Skeletal muscle satellite cell (primary cell): ENCODE measurements around the gene RFT1. TPM values are rescaled to one million over a fixed set of nuclear protein-coding genes. Genes with fewer than 3 reads are reported as not detected.
A peak's percentile ranks its signal among the peaks of the same experiment; 100 is the strongest.

Experiments used
- H3K27me3 ChIP-seq: 2 replicates; pipeline ENCODE4 v1.7.0; 2013; ENCODE audit warnings: low read length; ENCODE audit not compliant: control insufficient read depth, insufficient read depth
- H3K36me3 ChIP-seq: 2 replicates; pipeline ENCODE4 v1.7.0; 2013; ENCODE audit warnings: mild to moderate bottlenecking, control low read depth, low read length; ENCODE audit not compliant: insufficient read depth
- H3K4me1 ChIP-seq: 2 replicates; pipeline ENCODE4 v1.7.0; 2013; ENCODE audit warnings: low read length; ENCODE audit not compliant: control insufficient read depth, insufficient read depth
- H3K4me2 ChIP-seq: 2 replicates; pipeline ENCODE4 v1.7.0; 2013; ENCODE audit warnings: mild to moderate bottlenecking, low read length
- H3K4me3 ChIP-seq: 2 replicates; pipeline ENCODE4 v1.7.0; 2013; ENCODE audit warnings: low read length
- H3K9ac ChIP-seq: 2 replicates; pipeline ENCODE4 v1.7.0; 2013; ENCODE audit warnings: mild to moderate bottlenecking, low read depth, low read length, moderate library complexity
- H3K9me3 ChIP-seq: replicated peaks from 2 replicates; pipeline ENCODE4 v1.7.0; 2013; ENCODE audit warnings: mild to moderate bottlenecking, control low read depth, low read length
- total RNA-seq: library from RNA; depleted of rRNA; stranded (reverse); fragments of >200 nt; gene quantifications from 2 replicates; pipeline ENCODE4 v1.2.3, GENCODE V29; 2012; rRNA removed

RFT1 gene, protein sequence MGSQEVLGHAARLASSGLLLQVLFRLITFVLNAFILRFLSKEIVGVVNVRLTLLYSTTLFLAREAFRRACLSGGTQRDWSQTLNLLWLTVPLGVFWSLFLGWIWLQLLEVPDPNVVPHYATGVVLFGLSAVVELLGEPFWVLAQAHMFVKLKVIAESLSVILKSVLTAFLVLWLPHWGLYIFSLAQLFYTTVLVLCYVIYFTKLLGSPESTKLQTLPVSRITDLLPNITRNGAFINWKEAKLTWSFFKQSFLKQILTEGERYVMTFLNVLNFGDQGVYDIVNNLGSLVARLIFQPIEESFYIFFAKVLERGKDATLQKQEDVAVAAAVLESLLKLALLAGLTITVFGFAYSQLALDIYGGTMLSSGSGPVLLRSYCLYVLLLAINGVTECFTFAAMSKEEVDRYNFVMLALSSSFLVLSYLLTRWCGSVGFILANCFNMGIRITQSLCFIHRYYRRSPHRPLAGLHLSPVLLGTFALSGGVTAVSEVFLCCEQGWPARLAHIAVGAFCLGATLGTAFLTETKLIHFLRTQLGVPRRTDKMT
- total RNA-seq = 17.5 and 19.2 TPM in 2 replicates

GRCh38 chr3:53130179-53131061 lies at the start of gene RFT1:
Gene RFT1 (minus strand): TSS chr3:53130435. CDS start chr3:53130400, 35 bp downstream.
- peak within 1 kb of the TSS; percentile 77 for H3K4me2 ChIP-seq
- H3K4me3 ChIP-seq = peak within 1 kb of the TSS; percentile 82
- no peaks in the 10 kb centered on the region for H3K27me3 ChIP-seq
- peaks cover 13% of the 10 kb centered on the region for H3K4me1 ChIP-seq
- no peaks in the 10 kb centered on the region for H3K9me3 ChIP-seq
- H3K9ac ChIP-seq = peak within 1 kb of the TSS; percentile 96
- H3K36me3 ChIP-seq = peaks cover 7% of the 10 kb centered on the region

DNA sequence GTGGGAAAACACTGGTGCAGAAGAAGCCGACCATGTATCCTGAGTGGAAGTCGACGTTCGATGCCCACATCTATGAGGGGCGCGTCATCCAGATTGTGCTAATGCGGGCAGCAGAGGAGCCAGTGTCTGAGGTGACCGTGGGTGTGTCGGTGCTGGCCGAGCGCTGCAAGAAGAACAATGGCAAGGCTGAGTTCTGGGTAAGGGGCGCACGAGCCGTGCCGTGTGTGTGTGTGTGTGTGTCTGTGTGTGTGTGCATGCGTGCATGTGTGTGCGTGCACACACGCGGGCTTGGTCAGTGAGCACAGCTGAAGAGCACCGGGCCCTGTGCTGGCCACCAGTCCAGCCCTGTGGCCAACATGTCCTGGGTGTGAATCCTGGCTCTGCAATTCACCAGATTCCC lies 49.3 kb upstream of the RFT1 start:
- Histone ChIP-seq H3K4me3 (no peak overlapping the region), H3K4me2 (no peak overlapping the region), H3K9ac (no peak overlapping the region), H3K27me3 (no peaks in the 10 kb centered on the region), H3K9me3 (no peaks in the 10 kb centered on the region), H3K36me3 (peaks cover 44% of the 10 kb centered on the region), H3K4me1 (peaks cover 17% of the 10 kb centered on the region)

DNA sequence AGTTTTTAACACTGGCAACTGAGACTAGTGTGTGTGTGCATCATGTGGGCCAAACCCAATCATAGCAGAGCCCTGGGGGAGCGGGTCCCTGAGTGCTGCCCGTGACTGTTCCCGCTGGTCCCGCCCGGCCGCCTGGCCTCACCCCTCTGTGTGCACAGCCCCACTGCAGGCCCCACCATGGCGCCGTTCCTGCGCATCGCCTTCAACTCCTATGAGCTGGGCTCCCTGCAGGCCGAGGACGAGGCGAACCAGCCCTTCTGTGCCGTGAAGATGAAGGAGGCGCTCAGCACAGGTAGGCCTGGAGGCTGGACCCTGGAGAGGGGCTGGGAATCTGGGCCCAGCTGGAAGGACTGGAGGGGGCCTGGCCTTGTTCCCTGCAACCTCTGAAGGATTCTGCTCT lies 48.0 kb upstream of the RFT1 start:
- Histone ChIP-seq H3K4me2 (no peak overlapping the region), H3K27me3 (no peaks in the 10 kb centered on the region), H3K4me3 (no peak overlapping the region), H3K4me1 (peaks cover 17% of the 10 kb centered on the region), H3K36me3 (peaks cover 53% of the 10 kb centered on the region), H3K9ac (no peak overlapping the region), H3K9me3 (no peaks in the 10 kb centered on the region)

DNA sequence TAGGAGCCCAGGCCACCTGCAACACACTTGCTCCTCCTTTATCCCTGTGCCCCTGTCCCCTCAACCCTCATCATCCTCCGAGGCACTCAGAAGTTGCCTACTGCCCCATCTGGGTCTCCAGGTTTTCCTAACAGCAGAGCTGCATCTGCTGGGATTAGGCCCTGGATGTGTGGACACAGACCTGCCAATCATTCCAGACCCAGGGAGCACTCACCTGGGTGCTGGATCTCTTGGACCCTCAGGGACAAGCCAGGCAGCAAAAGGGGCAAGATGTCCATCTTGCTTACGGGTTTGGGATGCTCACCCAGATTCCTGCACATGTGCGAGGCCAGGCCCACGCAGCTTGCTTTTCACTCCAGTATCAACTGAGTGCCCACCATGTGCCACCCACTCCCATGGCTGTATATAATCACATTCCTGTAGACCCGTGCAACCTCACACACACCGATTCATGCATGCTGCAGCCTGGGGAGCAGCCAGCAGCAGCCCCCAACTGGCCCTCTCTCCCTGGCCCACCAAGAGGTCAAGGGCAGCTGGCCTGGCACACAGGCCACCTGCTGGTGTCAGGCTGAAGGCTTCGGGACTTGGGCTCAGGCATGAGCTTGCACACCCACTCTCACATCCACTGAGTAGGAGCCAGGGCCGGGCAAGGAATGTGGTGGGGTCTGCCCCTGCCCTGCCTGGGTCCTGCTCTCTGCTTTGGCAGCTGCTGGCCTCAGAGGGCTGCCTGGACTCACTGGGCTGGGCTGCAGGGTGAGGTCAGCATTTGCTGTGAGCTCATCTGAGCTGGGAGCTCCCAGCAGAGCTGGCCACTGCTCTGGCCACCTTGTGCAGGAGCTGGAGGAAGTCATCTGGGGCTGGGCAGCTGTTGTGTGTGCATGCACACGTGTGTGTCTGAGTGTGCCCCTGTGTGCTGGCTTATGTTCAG lies 45.6 kb upstream of the RFT1 start:
- H3K4me2 ChIP-seq = no peak overlapping the region
- H3K9ac ChIP-seq = no peak overlapping the region
- H3K4me3 ChIP-seq = no peak overlapping the region
- H3K9me3 ChIP-seq = no peaks in the 10 kb centered on the region
- H3K36me3 ChIP-seq = peaks cover 38% of the 10 kb centered on the region
- peaks cover 17% of the 10 kb centered on the region for H3K4me1 ChIP-seq
- H3K27me3 ChIP-seq = no peaks in the 10 kb centered on the region

DNA sequence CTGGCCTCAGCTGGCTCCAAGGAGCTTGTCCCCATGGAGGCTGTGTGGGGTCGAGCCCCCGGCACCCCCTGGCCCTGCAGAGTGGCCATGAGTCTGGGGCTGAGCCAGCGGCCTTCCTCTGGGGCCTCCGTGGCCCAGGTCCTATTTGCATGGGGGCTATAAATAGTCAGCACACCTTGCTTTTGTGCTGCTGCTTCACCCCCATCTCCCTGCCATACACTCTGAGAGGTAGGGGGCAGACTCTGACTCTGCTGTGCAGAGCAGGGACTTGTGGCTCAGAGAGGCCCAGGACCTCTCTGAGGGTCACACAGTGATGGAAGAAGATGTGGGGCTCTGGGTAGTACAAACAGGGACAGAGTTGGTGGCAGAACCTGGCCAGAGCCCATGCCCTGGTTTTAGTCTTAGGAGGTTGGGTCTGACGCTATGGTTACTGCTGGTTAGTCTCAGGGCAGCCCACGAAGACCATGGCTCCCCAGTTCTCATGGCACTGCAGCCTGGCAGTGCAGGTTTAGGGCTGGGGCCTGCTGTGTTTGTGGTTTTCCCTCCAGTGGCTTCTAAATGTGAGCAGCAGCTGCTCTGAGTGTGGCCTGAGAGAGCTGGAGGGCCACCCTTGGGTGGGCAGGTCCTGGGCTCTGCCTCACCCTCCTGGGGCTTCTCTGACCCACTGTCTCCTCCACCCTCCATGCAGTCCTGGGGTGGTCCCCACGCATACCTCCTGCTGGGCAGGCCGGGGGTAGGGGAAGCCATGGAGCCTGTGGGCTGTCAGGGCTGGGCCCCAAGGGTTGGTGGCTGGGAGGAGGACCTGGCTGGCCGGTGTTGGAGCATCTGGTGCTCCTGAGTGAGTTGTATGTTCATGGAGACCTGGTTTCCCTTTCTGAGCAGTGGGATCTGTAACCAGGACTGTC lies 44.4 kb upstream of the RFT1 start:
- no peak overlapping the region for H3K9ac ChIP-seq
- no peak overlapping the region for H3K4me2 ChIP-seq
- H3K36me3 ChIP-seq = peaks cover 26% of the 10 kb centered on the region
- no peaks in the 10 kb centered on the region for H3K27me3 ChIP-seq
- peaks cover 17% of the 10 kb centered on the region for H3K4me1 ChIP-seq
- no peak overlapping the region for H3K4me3 ChIP-seq
- no peaks in the 10 kb centered on the region for H3K9me3 ChIP-seq

DNA sequence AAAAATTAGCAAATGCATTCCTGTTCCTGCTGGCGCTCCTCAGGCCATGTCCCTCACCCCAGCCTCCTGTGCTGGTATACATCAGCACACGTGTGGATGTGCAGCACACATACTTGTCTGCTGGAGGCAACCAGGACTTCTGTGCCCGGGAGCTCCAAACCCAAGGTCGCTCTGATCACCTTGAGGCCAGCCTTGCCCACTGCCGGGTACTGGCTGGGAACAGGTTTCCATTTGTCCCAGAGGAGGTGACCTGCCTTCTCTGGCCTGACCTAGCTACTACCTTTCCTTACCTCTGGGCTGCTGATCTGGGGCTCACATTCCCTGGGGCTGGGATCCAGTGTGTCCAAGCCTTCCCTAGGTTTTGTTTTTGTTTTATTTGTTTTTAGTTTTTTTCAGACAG lies 42.9 kb upstream of the RFT1 start:
- Histone ChIP-seq H3K27me3 (no peaks in the 10 kb centered on the region), H3K9me3 (no peaks in the 10 kb centered on the region), H3K9ac (no peak overlapping the region), H3K4me2 (no peak overlapping the region), H3K4me1 (peaks cover 17% of the 10 kb centered on the region), H3K36me3 (peaks cover 12% of the 10 kb centered on the region), H3K4me3 (no peak overlapping the region)

DNA sequence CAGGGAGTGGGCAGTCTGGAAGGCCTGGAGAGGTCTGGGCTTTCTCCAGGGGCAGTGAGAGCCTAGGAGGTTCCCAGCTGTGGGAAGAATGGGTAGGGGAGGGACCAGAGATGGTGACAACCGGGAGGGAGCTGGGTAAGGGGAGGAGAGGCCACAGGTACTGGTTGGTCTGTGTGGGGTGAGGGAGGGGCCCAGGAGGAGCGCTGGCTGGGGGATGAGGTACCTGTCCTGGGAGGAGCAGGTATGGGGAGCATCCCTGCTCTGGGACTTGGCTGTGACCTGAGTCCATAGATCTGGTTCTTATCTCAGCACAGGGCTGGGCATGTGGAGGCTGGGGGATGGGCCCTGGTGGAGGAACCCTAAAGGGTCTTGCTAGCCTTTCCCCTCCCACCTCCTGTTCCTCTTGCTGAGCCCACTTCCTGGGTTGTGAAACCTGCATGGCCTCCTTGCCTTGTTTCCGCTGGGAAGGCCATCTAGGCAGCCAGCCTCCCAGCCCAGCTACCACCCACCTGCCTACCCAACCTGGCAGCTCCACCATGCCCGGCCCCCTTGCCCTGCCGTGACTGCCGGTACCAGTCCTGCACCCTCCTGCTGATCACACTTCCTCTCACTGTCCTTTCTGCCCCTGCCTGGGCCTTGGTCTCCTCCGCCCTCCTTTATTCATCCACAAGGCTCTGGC lies 41.7 kb upstream of the RFT1 start:
- no peaks in the 10 kb centered on the region for H3K9me3 ChIP-seq
- peaks cover 12% of the 10 kb centered on the region for H3K36me3 ChIP-seq
- H3K4me3 ChIP-seq = no peak overlapping the region
- no peak overlapping the region for H3K9ac ChIP-seq
- no peak overlapping the region for H3K4me2 ChIP-seq
- H3K27me3 ChIP-seq = no peaks in the 10 kb centered on the region
- H3K4me1 ChIP-seq = peaks cover 25% of the 10 kb centered on the region

DNA sequence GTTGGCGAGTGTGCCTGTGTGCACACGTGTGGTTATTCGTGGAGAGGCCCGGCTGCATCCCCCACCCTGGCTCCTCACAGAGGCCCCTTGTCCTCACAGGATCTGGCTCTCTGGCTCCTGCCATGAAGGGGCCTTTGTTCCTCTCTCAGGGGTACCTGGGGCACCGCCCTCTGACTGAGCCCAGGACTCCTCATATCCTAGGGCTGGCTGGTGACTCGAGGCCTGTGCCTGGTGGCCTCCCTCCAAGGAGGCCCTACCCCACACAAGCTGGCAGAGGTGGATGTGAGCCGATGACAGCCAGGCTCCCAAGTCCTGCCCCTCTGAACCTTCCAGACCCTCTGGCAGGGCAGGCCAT lies 40.8 kb upstream of the RFT1 start:
- Histone ChIP-seq H3K4me1 (peaks cover 29% of the 10 kb centered on the region), H3K4me3 (no peak overlapping the region), H3K9ac (no peak overlapping the region), H3K4me2 (no peak overlapping the region), H3K36me3 (peaks cover 12% of the 10 kb centered on the region), H3K9me3 (no peaks in the 10 kb centered on the region), H3K27me3 (no peaks in the 10 kb centered on the region)

DNA sequence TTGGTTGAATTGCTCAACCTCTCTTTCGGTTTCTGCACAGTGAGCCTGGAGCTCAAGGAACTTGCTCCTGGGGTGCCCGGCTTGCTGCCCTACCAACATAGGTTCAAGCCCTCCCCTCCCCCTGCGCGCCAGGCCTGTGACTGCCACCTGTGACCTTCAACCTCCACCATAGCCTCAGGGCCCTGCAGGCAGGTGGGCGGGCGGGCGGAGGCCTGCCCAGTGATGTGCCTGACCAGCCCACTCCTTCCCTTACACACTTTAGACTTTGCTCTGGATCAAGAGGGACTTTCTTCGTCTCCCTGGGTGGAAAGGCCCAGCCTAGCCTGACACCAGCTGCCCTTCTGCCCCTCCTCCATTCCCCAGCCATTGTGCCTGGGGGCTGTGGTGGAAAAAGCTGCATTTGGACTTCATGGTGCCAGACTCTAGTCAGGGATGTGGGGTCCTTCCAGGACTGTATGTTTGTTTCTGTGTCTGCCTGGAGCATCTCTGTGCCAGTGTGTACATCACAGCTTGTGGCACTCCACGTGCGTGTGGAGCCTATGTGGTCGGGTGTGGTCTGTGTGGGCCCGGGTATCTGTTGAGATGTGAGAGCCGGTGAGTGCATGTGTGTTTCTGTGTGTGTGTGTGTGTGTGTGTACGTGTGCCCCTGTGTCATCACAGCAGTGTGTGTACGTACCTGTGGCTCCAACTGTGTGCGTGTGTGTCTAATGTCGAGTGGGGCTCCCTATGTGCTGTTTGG lies 40.3 kb upstream of the RFT1 start:
- Histone ChIP-seq H3K4me1 (peaks cover 23% of the 10 kb centered on the region), H3K4me3 (no peak overlapping the region), H3K36me3 (peaks cover 12% of the 10 kb centered on the region), H3K9ac (no peak overlapping the region), H3K27me3 (no peaks in the 10 kb centered on the region), H3K9me3 (no peaks in the 10 kb centered on the region), H3K4me2 (no peak overlapping the region)
